Immature natural killer cell (primary cell): ENCODE results near the gene C1QTNF6. TPM values are rescaled to one million over a fixed set of nuclear protein-coding genes. Genes with fewer than 3 reads are reported as not detected.
"Not testable (repeated sequence)": the region's sequence is repeated elsewhere in the genome, so short reads cannot be mapped to it uniquely, and the experiment has no call there.

Experiments
- DNase-seq, 3 donors: peaks; one replicate each; pipeline ENCODE4 v3.0.0; 2022; ENCODE audit warnings: mixed read lengths in 1 of 3
- H3K27ac Mint-ChIP-seq, 6 donors: one replicate each; pipeline ENCODE4 v1.8.0; 2020; ENCODE audit warnings: mixed read lengths in 6 of 6, mild to moderate bottlenecking in 5 of 6, inconsistent platforms in 4 of 6, moderate library complexity in 3 of 6
- H3K27me3 Mint-ChIP-seq, 3 donors: one replicate each; pipeline ENCODE4 v1.8.0; 2020 to 2021; ENCODE audit warnings: low read depth in 3 of 3, mild to moderate bottlenecking in 3 of 3, mixed read lengths in 3 of 3, moderate library complexity in 3 of 3, inconsistent platforms in 1 of 3
- H3K36me3 Mint-ChIP-seq, 3 donors: one replicate each; pipeline ENCODE4 v1.8.0; 2020; ENCODE audit warnings: mixed read lengths in 3 of 3, inconsistent platforms in 2 of 3, mild to moderate bottlenecking in 2 of 3
- H3K4me1 Mint-ChIP-seq, 2 donors: one replicate each; pipeline ENCODE4 v1.8.0; 2020; ENCODE audit warnings: inconsistent platforms in 2 of 2, mild to moderate bottlenecking in 2 of 2, mixed read lengths in 2 of 2, moderate library complexity in 1 of 2
- H3K4me3 Mint-ChIP-seq, 5 donors: one replicate each; pipeline ENCODE4 v1.8.0; 2020; ENCODE audit warnings: mild to moderate bottlenecking in 5 of 5, mixed read lengths in 5 of 5, inconsistent platforms in 3 of 5, moderate library complexity in 3 of 5
- H3K9me3 Mint-ChIP-seq, 6 donors: one replicate each; pipeline ENCODE4 v1.8.0; 2020; ENCODE audit warnings: mild to moderate bottlenecking in 6 of 6, mixed read lengths in 6 of 6, inconsistent platforms in 4 of 6, moderate library complexity in 3 of 6
- polyA plus RNA-seq, 3 donors: library from polyadenylated mRNA; unstranded; fragments of 300-500 nt; fragmentation: Illumina TruSeq; gene quantifications; one replicate each; pipeline ENCODE4 v1.2.3, GENCODE V29; 2021

Gene C1QTNF6
- polyA plus RNA-seq = 1 to 10 TPM in 2 of 3 donors, not detected in 1; 1.5 to 1.8 TPM

GRCh38 chr22:37187891-37188761 is at the start of gene C1QTNF6:
Gene C1QTNF6, minus strand, starts transcription at chr22:37188247. Its CDS starts 34 bp downstream, at chr22:37188213.
- Mint-ChIP-seq H3K36me3 (no peaks in the 10 kb centered on the region), H3K4me3 (peak within 1 kb of the TSS; percentile 50 to 89 (median 60)), H3K4me1 (peaks cover 66 to 72% of the 10 kb centered on the region in 2 donors), H3K27me3 (peaks cover 1 to 3% (median 2%) of the 10 kb centered on the region in 3 donors), H3K9me3 (no peaks in the 10 kb centered on the region), H3K27ac (peak within 1 kb of the TSS; percentile 53 to 90 (median 78))
- DNase-seq = no peak

GRCh38 chr22:37235897-37236607 is 48.0 kb upstream of the C1QTNF6 start:
- peak overlapping the region; percentile 64 to 73 (median 69) for H3K4me3 Mint-ChIP-seq
- H3K36me3 Mint-ChIP-seq = peaks cover 19 to 58% (median 28%) of the 10 kb centered on the region in 3 donors
- H3K27me3 Mint-ChIP-seq = peaks cover 3 to 23% (median 5%) of the 10 kb centered on the region in 3 donors
- H3K9me3 Mint-ChIP-seq = no peaks in the 10 kb centered on the region
- peak overlapping the region; percentile 94 to 100 (median 99) for H3K27ac Mint-ChIP-seq
- H3K4me1 Mint-ChIP-seq = peaks cover 98% of the 10 kb centered on the region in 2 donors
- DNase-seq = no peak

- Mint-ChIP-seq H3K36me3 (peaks cover 22 to 58% (median 22%) of the 10 kb centered on the region in 3 donors), H3K4me3 (peak overlapping the region; percentile 68 to 84 (median 70)), H3K27ac (peak overlapping the region; percentile 94 to 100 (median 99)), H3K27me3 (peaks cover 2 to 26% (median 8%) of the 10 kb centered on the region in 3 donors), H3K9me3 (no peaks in the 10 kb centered on the region), H3K4me1 (peaks cover 98% of the 10 kb centered on the region in 2 donors)
- no peak for DNase-seq
These were observed 47.0 kb upstream of the C1QTNF6 start for GRCh38 chr22:37234736-37235711.

- Mint-ChIP-seq H3K36me3 (peaks cover 22 to 65% (median 22%) of the 10 kb centered on the region in 3 donors), H3K9me3 (no peaks in the 10 kb centered on the region), H3K27ac (peak overlapping the region; percentile 98 to 100 (median 99)), H3K4me1 (peaks cover 98% of the 10 kb centered on the region in 2 donors), H3K4me3 (peak overlapping the region; percentile 68 to 84 (median 70)), H3K27me3 (peaks cover 2 to 35% (median 15%) of the 10 kb centered on the region in 3 donors)
- no peak for DNase-seq
These were observed 45.9 kb upstream of the C1QTNF6 start for GRCh38 chr22:37233751-37234631.

GRCh38 chr22:37233371-37233750 is 45.3 kb upstream of the C1QTNF6 start:
- Mint-ChIP-seq H3K4me3 (peak overlapping the region; percentile 5 to 56 (median 41)), H3K27ac (peak overlapping the region; percentile 98 to 100 (median 99)), H3K36me3 (peaks cover 19 to 65% (median 21%) of the 10 kb centered on the region in 3 donors), H3K4me1 (peaks cover 98% of the 10 kb centered on the region in 2 donors), H3K27me3 (peaks cover 2 to 28% (median 13%) of the 10 kb centered on the region in 3 donors)
- not testable (repeated sequence) for DNase-seq, H3K9me3 Mint-ChIP-seq

GRCh38 chr22:37232140-37232998 is 44.3 kb upstream of the C1QTNF6 start:
- peaks cover 95 to 96% of the 10 kb centered on the region in 2 donors for H3K4me1 Mint-ChIP-seq
- H3K9me3 Mint-ChIP-seq = no peaks in the 10 kb centered on the region
- H3K36me3 Mint-ChIP-seq = peaks cover 18 to 63% (median 19%) of the 10 kb centered on the region in 3 donors
- peak overlapping the region; percentile 98 to 100 (median 100) for H3K27ac Mint-ChIP-seq
- DNase-seq = no peak
- peaks cover 2 to 25% (median 12%) of the 10 kb centered on the region in 3 donors for H3K27me3 Mint-ChIP-seq
- H3K4me3 Mint-ChIP-seq = peak overlapping the region; percentile 83 to 88 (median 86)

GRCh38 chr22:37231406-37232139 is 43.5 kb upstream of the C1QTNF6 start:
- peak in 1 of 3 donors; percentile 33 for DNase-seq
- Mint-ChIP-seq H3K4me1 (peaks cover 88 to 90% of the 10 kb centered on the region in 2 donors), H3K27ac (peak overlapping the region; percentile 98 to 100 (median 100)), H3K27me3 (peaks cover 0 to 23% (median 13%) of the 10 kb centered on the region in 3 donors), H3K36me3 (peaks cover 18 to 60% (median 18%) of the 10 kb centered on the region in 3 donors), H3K4me3 (peak overlapping the region; percentile 83 to 88 (median 86)), H3K9me3 (no peaks in the 10 kb centered on the region)

- DNase-seq = peak in 1 of 3 donors; percentile 49
- no peaks in the 10 kb centered on the region for H3K9me3 Mint-ChIP-seq
- H3K4me3 Mint-ChIP-seq = peak overlapping the region; percentile 83 to 88 (median 86)
- peaks cover 15 to 58% (median 22%) of the 10 kb centered on the region in 3 donors for H3K36me3 Mint-ChIP-seq
- H3K27me3 Mint-ChIP-seq = peaks cover 0 to 21% (median 14%) of the 10 kb centered on the region in 3 donors
- peaks cover 87 to 89% of the 10 kb centered on the region in 2 donors for H3K4me1 Mint-ChIP-seq
- peak overlapping the region; percentile 98 to 100 (median 100) for H3K27ac Mint-ChIP-seq
These were observed 42.8 kb upstream of the C1QTNF6 start for GRCh38 chr22:37230673-37231405.

- peaks cover 19 to 62% (median 30%) of the 10 kb centered on the region in 3 donors for H3K36me3 Mint-ChIP-seq
- no peaks in the 10 kb centered on the region for H3K9me3 Mint-ChIP-seq
- DNase-seq = peak; percentile 91 to 92 (median 91)
- peaks cover 0 to 19% (median 12%) of the 10 kb centered on the region in 3 donors for H3K27me3 Mint-ChIP-seq
- peak overlapping the region; percentile 98 to 100 (median 100) for H3K27ac Mint-ChIP-seq
- H3K4me3 Mint-ChIP-seq = peak overlapping the region; percentile 83 to 88 (median 86)
- H3K4me1 Mint-ChIP-seq = peaks cover 87 to 89% of the 10 kb centered on the region in 2 donors
These were observed 42.0 kb upstream of the C1QTNF6 start for GRCh38 chr22:37229805-37230672.
